A673 (cell line): ENCODE results near the gene CHD8.

Source experiments
- EZH2 ChIP-seq: fragments of 200-600 bp; sonication (generic); IDR thresholded peaks from 2 replicates; pipeline ENCODE4 v1.6.1; 2017; ENCODE audit warnings: borderline replicate concordance, low read depth, mild to moderate bottlenecking, mixed read lengths, antibody characterized with exemption, low read length; ENCODE audit not compliant: poor library complexity, severe bottlenecking
- TF ChIP-seq, protein P1 (sequence below): fragments of 300-800, 200-600 bp; sonication (generic); conservative IDR thresholded peaks from 2 replicates; pipeline ENCODE4 v1.5.1; 2017; ENCODE audit warnings: low read depth, mild to moderate bottlenecking, antibody characterized with exemption, low read length, moderate library complexity, mixed read lengths

DNA sequence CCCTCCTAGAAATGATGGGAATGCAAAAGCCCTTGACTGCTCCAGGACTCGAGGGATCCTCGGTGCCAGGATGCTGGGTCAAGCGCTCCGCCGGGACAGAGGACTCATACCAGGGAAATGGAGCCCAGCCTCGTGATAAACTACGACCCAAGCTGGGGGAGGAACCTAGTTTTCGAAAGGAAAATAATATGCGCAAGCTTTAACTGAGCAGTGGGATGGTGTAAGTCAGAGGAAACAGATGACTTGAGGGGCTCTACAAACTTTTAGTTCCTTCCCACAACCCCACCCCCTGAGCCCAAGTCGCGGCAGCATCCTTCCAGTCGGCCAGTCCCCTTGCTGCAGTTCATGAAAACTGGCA, 71.5 kb downstream of the CHD8 start:
- TF ChIP-seq, protein P1, sequence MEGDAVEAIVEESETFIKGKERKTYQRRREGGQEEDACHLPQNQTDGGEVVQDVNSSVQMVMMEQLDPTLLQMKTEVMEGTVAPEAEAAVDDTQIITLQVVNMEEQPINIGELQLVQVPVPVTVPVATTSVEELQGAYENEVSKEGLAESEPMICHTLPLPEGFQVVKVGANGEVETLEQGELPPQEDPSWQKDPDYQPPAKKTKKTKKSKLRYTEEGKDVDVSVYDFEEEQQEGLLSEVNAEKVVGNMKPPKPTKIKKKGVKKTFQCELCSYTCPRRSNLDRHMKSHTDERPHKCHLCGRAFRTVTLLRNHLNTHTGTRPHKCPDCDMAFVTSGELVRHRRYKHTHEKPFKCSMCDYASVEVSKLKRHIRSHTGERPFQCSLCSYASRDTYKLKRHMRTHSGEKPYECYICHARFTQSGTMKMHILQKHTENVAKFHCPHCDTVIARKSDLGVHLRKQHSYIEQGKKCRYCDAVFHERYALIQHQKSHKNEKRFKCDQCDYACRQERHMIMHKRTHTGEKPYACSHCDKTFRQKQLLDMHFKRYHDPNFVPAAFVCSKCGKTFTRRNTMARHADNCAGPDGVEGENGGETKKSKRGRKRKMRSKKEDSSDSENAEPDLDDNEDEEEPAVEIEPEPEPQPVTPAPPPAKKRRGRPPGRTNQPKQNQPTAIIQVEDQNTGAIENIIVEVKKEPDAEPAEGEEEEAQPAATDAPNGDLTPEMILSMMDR = no peak
- no peak for TF ChIP-seq EZH2
